Left kidney (tissue), 8 donors: ENCODE measurements around the gene ZBTB42. TPM values are rescaled to one million over a fixed set of nuclear protein-coding genes. Genes with fewer than 3 reads are reported as not detected.

Experiments
- DNase-seq: peaks from one replicate; pipeline ENCODE4 v3.0.0-alpha.2; 2013
- long read RNA-seq, 8 donors: transcript quantifications; one replicate each; lab custom pipeline, GENCODE V29; 2026
- polyA plus RNA-seq: library from polyadenylated mRNA; unstranded; fragments of 120-200 nt; gene quantifications from one replicate; pipeline ENCODE4 v1.2.1, GENCODE V29; 2013; ENCODE audit not compliant: insufficient read length

ZBTB42 gene
- 3.1 TPM for polyA plus RNA-seq
- long read RNA-seq, donor 1, transcript ZBTB42-201 (1 exons, 3,800 nt): major isoform, 5 of 7 reads
- long read RNA-seq, donor 1, partial matches to known transcripts: 0 of 7 reads
- long read RNA-seq, donor 1, other reads (novel, unspliced or antisense): 0 of 7 reads
- long read RNA-seq, donor 2, partial matches to known transcripts: 0 of 3 reads
- long read RNA-seq, donor 2, other reads (novel, unspliced or antisense): 0 of 3 reads
- long read RNA-seq, donor 3, transcript ZBTB42-201 (1 exons, 3,800 nt): major isoform, 5 of 5 reads
- long read RNA-seq, donor 3, partial matches to known transcripts: 0 of 5 reads
- long read RNA-seq, donor 3, other reads (novel, unspliced or antisense): 0 of 5 reads
- long read RNA-seq, donor 4, partial matches to known transcripts: 0 of 1 reads
- long read RNA-seq, donor 4, other reads (novel, unspliced or antisense): 0 of 1 reads
- long read RNA-seq, donor 5, transcript ZBTB42-201 (1 exons, 3,800 nt): major isoform, 7 of 9 reads
- long read RNA-seq, donor 5, partial matches to known transcripts: 0 of 9 reads
- long read RNA-seq, donor 5, other reads (novel, unspliced or antisense): 0 of 9 reads
- long read RNA-seq, donor 6, transcript ZBTB42-201 (1 exons, 3,800 nt): major isoform, 9 of 14 reads
- long read RNA-seq, donor 6, partial matches to known transcripts: 0 of 14 reads
- long read RNA-seq, donor 6, other reads (novel, unspliced or antisense): 5 of 14 reads
- long read RNA-seq, donor 7, transcript ZBTB42-201 (1 exons, 3,800 nt): major isoform, 6 of 6 reads
- long read RNA-seq, donor 7, partial matches to known transcripts: 0 of 6 reads
- long read RNA-seq, donor 7, other reads (novel, unspliced or antisense): 0 of 6 reads
- long read RNA-seq, donor 8, transcript ZBTB42-201 (1 exons, 3,800 nt): major isoform, 8 of 8 reads
- long read RNA-seq, donor 8, partial matches to known transcripts: 0 of 8 reads
- long read RNA-seq, donor 8, other reads (novel, unspliced or antisense): 0 of 8 reads

DNA sequence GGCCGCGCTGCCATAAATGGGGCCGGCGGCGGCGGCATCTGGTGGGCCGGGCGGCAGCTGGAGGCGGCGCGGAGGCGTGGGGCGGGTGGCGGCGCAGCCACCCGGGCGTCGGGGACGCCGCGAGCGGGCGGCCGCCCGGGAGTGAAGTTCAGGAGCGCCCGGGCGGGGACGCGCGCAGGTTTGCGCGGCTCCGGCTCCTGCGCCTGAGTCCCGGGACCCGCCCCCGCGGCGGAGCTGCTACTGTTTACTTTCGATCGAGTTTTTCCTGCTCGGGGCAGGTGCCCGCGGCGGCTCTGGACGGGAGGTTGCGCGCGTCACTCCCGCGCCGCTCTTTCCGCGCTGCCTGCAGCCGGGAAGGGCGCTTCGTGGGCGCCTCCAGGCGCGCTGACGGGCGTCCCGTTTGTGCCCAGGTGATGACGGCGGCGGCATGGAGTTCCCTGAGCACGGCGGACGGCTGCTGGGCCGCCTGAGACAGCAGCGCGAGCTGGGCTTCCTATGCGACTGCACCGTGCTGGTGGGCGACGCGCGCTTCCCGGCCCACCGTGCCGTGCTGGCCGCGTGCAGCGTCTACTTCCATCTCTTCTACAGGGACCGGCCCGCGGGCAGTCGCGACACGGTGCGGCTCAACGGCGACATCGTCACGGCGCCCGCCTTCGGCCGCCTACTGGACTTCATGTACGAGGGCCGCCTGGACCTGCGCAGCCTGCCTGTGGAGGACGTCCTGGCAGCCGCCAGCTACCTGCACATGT lies at the start of gene ZBTB42:
Gene ZBTB42 (plus strand): TSS at position 331 of the 749 bp plus-strand sequence. CDS start 97 bp downstream, at position 428.
- DNase-seq: no peak

DNA sequence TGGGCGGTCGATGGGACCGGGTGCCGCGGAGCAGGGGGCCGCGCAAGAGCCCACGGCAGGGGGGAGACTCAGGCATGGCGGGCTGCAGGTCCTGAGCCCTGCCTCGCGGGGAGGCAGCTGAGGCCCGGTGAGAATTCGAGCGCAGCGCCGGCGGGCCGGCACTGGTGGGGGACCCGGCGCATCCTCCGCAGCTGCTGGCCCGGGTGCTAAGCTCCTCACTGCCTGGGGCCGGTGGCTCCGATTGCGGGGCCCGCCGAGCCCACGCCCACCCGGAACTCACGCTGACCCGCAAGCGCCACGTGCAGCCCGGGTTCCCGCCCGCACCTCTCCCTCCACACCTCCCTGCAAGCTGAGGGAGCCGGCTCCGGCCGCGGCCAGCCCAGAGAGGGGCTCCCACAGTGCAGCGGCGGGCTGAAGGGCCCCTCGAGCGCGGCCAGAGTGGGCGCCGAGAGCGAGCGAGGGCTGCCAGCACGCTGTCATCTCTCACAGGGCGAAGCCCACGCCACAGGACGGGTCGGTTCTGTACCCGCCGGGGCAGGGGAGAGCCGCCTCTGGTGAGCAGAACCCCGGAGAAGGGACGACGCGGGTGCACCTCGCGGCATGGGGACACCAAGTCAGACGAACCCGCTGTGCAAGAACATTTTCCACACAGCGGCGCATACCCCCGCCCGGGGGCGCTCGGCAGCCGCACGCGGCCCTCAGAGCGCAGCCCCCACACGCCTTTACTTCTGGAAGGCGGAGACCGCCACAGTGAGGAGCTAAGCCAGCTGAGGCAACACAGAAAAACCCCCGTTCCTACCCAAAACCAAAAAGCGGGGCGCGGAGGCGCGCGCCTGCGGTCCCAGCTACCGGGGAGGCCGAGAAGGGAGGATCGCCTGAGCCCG lies 49.1 kb upstream of the ZBTB42 start:
- no peak for DNase-seq

DNA sequence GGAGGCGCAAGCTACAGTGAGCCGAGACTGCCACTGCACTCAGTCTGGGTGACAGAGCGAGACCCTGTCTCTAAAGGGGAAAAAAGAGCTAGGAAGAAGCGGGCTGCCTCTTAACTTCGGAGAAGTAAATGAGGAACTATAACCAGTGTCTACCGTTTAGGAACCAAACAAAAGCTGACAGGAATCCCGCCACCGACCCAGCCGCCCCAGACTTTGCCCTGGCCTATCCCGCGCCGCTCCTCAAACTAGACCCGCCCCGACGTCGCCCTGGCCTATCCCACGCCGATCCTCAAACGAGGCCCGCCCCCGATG lies 48.5 kb upstream of the ZBTB42 start:
- DNase-seq: no peak

DNA sequence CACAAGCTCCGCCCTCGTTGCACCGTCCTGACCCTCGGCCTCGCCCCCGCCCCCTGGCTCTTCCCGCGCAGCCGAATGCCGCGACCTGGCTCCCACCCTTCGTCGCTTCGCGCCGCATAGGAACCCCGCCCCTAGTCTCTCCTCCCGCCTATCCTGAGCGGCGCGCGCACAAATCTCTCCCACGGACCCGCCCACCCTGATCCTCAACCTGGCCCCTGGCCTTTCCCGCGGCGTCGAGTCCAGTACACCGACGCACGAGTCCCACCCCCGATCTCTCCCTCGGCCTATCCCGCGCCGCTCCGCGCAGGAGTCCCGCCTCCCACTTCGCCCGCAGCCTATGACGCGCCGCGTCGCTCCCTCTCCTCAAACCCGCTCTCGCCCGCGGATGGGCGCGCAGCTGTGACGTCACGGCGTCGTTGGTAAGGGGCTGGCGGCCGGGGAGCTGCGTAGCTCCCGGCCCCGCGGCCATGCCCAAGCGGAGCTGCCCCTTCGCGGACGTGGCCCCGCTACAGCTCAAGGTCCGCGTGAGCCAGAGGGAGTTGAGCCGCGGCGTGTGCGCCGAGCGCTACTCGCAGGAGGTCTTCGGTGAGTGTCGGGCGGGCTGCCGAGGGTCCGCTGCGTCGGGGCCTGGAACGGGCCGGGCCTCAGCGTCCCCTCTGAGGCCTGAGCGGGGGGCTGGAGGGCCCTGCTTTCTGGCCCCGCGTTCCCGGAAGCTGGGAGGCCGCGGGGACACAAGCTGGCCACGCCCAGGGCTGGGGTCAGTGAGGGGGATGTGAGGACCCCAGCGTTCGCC lies 48.0 kb upstream of the ZBTB42 start, which contains the start of gene SIVA1:
Gene SIVA1 (plus strand): TSS at position 413 of the 793 bp plus-strand sequence. CDS start 55 bp downstream, at position 468.
- peak; percentile 99 for DNase-seq

DNA sequence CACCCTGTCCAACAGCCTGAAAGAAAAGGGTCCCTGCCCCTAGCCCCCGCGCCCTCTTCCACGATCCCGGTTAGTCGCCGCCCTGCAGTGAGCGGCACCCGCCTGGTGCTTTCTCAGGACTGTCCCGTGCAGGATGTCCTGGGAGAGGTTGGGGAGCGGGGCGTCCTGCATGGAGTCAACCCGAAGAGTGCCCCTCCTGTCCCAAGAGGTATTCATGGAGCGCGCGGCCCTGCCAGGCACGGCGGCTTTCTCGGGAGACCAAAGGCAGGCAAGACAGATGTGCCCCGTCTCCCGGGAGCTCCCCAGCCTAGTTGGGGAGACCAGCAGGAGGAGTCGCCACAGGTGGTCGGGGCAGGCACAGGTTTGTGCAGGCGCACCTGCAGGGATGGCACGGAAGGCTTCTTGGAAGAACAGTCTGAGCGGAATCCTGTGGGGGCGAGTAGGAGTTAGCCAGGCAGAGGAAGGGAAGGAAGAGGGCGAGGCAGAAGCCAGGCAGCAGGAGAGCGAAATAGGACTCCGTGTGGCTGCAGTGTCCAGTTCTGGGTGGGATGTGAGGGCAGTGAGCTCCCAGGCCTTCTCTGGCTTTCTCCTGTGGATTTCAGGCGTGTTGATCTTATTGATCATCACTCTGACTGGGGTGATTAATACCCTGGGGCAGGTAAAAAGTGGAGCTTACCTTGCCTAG lies 47.2 kb upstream of the ZBTB42 start:
- no peak for DNase-seq

DNA sequence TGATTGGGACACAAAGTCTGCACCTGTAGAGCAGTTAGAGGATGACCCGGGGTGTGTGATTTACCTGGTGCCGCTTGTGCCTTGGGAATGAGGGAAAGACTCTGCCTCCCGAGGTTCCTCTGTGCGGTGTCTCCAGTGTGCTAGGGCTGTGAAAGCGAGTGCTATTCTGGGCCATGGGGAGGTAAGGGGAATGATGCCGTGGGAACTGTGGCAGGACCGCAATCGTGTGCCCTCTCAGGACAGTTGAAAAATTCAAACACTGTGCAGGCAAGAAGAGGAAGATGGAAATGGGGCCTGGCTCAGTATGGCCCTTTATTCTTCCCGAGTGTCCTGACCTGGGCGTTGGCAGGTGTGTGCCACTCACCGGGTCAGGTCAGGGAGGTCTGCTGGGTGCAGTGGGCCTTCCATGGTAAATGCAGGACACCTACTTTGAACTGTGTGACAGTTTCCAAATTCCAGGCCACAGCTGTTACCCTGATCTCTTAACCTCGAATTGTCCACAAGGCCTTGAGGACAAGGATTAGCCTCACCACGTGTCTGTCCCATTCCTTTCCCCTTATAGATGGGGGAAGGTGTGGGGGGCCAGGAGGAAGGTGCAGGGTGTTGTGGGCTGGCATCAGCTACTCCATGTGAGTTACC lies 46.6 kb upstream of the ZBTB42 start:
- no peak for DNase-seq

DNA sequence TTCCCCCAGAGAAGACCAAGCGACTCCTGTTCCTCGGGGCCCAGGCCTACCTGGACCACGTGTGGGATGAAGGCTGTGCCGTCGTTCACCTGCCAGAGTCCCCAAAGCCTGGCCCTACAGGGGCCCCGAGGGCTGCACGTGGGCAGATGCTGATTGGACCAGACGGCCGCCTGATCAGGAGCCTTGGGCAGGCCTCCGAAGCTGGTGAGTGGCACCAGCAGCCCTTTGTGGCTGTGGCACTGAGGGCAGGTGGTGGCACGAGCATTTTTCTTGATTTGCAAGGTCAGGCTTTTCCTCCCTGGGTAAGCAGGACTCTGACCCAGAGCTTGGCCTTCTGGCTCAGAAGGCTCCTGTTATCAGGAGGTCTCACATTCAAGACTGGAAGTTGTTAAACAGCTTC lies 45.3 kb upstream of the ZBTB42 start:
- no peak for DNase-seq

DNA sequence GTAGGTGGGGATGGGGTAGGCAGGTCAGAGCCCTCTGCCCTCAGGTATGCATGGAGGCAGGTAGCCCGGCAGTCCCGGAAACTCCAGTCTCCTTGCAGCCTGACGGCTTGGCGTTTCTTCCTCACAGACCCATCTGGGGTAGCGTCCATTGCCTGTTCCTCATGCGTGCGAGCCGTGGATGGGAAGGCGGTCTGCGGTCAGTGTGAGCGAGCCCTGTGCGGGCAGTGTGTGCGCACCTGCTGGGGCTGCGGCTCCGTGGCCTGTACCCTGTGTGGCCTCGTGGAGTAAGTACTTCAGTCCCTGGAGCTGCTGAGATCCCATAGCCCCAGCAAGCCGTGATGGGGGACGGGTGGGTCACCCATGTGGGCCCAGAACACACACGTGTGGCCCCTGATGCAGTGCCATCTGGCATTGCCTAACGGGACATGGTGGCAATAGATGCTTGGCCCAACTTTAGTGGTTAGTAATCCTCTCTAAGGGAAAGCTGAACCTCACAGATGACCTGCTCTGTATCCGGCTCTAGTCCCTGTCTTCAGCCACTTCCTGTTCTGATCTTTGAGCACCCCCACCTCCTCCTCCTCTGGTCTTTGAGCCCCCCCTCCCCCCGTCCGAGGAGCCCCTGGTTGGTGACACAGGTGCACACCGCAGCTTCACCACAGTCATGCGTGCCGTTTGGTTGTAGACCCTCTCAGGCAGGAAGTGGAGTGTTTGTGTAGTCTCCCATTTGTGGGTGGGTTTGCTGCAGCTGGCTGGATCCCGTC lies 44.2 kb upstream of the ZBTB42 start:
- no peak for DNase-seq

DNA sequence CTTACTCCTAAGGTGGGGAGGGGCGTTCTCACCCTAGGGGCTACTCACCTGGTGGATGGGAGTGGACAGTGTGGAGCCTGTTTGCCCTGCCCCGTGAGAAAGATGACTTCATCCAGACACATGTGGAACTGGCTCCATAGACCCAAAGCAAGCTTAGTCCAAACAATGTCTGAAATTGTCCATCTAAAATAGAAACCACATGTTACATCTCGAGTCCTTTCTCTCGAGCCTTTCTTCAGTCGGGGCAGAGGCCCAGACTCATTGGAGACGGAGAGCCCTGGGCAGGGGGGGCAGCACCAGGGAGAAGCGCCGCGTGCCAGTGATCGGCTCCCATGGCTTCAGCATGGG lies 43.7 kb upstream of the ZBTB42 start:
- no peak for DNase-seq

DNA sequence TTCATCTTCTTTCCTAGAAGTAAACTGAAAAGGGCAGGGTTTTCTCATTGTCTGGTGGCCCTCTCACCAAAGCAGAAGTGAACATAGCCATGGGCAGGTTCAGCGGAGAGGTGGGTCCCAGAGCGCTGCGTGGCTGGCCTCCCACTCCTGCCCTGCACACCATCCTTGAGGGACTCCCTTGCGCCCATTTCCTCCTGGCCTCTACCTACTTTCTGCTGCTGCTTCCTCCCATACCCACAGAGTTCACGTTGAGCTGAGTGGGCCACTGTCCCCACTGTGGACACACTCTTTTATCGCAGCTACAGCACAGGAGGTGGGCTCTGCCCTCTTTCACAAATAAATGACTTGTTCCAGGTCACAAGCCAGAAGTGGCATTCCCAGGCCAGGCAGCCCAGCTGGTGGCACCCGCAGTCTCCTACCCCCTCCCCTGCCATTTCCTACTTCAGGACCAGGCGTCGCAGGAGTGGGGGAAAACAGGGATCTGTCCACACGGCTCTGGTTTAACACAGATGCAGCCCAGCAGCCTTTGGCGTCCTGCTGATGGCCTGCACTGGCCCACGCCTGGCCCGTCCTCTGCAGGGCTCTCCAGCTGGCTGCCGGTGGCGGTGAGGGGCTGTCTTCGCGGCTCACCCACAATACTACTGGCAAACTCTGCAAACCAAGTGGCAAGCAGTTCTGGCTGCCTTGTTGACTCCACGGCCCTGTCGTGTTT lies 43.1 kb upstream of the ZBTB42 start:
- DNase-seq: no peak

DNA sequence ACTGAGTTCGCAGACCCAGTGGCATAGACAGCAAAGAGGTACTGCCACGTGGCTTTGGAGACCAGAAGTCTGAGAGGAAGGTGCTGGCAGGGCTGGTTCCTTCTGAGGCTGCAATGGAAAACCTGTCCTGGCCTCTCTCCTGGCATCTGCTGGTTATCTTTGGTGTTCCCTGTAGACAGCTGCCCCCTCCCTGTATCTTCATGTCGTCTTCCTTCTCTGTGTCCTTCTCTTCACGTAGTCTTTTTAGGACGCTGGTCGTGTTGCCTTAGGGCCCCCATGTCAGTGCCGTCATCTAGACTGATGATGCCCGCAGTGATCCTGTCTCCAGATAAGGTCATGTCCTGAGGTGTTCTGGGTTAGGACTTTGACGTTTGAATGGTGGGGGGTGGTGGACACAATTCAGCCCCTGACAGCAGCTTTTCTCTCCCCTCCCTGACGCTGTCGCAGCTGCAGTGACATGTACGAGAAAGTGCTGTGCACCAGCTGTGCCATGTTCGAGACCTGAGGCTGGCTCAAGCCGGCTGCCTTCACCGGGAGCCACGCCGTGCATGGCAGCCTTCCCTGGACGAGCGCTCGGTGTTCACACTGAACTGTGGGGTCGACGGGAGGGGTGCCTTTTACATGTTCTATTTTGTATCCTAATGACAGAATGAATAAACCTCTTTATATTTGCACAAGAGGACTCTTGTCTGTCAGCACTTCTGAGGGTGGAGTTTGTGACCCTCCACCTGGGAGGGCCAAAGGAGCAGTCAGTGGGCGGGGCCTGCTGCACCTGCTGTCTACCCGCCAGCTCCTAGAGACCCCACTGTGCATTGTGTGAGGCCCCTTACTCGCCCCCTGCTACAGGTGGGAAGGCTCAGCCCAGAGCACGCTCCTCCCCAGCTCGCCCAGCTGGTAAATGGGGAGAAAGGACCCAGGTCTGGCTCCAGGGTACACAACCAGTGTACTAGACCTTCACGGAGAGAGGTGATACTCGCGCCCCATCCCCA lies 41.6 kb upstream of the ZBTB42 start:
- DNase-seq: no peak

DNA sequence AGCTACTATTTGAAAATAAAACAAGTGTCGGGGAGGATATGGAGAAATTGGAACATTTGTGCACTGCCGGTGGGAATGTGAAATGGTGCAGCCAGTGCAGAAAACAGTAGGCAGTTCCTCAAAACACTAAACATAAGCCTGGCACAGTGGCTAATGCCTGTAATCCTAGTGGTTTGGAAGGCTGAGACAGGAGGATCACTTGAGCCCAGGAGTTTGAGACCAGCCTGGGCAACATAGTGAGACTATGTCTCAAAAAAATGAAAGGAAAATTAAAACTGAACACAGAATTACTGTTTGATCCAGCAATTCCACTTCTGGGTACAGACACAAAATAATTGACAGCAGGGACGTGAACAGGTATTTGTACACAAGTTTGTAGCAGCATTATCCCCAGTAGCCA lies 35.4 kb upstream of the ZBTB42 start:
- DNase-seq: no peak

DNA sequence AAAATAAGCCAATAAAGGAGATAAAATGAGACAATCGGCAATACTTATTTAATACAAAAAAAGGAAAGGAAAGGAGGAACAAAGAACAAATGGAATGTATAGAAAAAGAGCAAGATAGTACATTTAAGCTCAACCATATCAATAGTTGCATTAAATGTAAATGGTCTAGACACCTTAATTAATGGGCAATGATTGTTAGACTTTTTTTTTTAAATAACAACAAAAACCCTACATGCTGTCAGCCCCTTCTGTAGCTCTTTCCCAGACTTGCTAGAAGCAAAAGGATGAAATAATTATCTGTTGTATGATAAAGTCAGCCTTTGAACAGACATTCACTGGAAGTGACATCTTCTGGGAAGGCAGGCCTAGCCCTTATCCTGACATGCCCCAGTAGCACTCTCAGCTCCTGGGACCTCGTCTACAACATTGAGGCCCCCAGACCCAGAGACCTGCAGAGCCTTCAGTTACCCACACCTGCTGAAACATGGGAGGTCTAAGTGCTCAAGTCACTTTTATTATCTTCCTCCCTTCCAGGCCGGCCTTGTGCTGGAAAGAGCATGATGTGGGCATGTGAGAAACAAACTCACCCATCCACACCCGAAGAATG lies 34.5 kb upstream of the ZBTB42 start:
- no peak for DNase-seq

DNA sequence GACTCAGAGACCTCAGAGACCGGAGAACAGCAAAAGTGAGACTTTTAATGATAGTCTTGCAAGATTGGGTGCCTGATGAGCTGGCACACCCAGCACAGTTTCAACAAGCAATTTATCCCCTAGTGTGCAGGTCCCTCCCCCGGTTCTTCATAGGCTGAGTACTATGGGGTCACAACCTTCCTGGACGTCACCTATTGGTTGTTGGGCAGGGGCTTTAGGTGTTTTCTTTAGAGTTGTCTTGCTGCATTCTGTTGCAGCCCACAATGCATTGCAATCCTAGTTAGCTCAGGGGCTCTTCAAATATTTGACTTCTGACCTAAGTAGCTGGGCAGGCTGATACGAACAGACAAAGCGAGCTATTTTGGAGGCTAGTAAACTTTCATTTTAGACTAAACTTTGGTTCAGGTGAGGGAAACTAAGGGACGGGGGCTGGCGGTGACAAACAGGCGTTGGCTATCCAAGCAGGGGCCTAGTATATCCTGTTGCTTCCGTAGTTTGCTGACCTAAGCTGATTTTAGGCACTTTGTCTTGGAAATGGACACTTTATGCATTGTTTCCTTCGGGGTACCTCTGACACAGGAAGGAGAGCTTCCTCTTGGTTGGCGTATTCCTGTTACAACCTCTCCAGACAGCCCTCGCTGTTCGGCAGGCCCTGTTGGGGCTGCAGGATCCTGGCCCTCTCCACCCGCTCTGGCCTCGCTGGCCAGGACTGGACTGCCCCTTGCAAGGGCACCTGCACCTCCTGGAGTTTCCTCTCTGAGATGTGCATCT lies 33.9 kb upstream of the ZBTB42 start:
- DNase-seq: no peak

DNA sequence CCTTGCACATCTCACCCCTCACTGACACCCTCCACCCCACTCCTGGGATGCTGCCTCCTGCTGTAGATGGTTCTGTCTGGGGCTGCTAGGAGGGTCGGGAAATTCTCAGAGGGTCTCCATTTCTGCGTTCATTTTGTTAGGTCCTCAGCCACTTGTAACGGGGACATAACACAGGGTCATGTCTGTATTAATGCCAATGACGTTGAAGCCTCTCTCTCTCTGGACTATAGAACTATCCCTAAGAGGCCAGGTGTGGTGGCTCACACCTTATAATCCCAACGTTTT lies 33.3 kb upstream of the ZBTB42 start:
- no peak for DNase-seq
